Adrenal gland (tissue), 12 donors: ENCODE data around the gene PRPF31. TPM values are rescaled to one million over a fixed set of nuclear protein-coding genes. Genes with fewer than 3 reads are reported as not detected.

Experiments
- DNase-seq, 7 donors: peaks; one replicate each; pipeline ENCODE4 v3.0.0-alpha.2; 2019 to 2020
- H3K27ac ChIP-seq, 5 donors: fragments of 200-600 bp; sonication (generic) in 4 of 5; 1 replicate in 3 of 5; 2 replicates in 2 of 5; pipeline versions ENCODE4 v1.5.1 to v1.8.0; 2016 to 2020; ENCODE audit warnings: mild to moderate bottlenecking in 1 of 5
- H3K27me3 ChIP-seq: fragments of 200-600 bp; 2 replicates; pipeline ENCODE4 v1.8.0; 2021
- H3K36me3 ChIP-seq, 2 donors: fragments of 200-600 bp; replicated peaks in 1 of 2; 1 replicate in 1 of 2; 2 replicates in 1 of 2; pipeline versions ENCODE4 v1.5.1 to v1.8.0; 2018 to 2022
- H3K4me1 ChIP-seq, 2 donors: fragments of 200-600 bp; replicated peaks in 1 of 2; 1 replicate in 1 of 2; 2 replicates in 1 of 2; pipeline versions ENCODE4 v1.5.1 to v1.8.0; 2018 to 2021
- H3K4me3 ChIP-seq, 4 donors: fragments of 200-600 bp; sonication (generic) in 3 of 4; one replicate each; pipeline ENCODE4 v1.5.1; 2016 to 2018
- H3K9me3 ChIP-seq, 3 donors: fragments of 200-600 bp; sonication (generic) in 1 of 3; replicated peaks in 1 of 3; 1 replicate in 2 of 3; 2 replicates in 1 of 3; pipeline versions ENCODE4 v1.5.1 to v1.8.0; 2016 to 2021
- CTCF ChIP-seq, 6 experiments: fragments of 450-650 bp in 4 of 6; fragments of 200-600 bp in 2 of 6; sonication (generic) in 1 of 6; IDR thresholded peaks; 1 replicate in 5 of 6; 2 replicates in 1 of 6; pipeline versions ENCODE4 v1.5.1 to v1.8.0; 2016 to 2021; ENCODE audit warnings: antibody characterized with exemption in 6 of 6, mild to moderate bottlenecking in 2 of 6, moderate library complexity in 1 of 6
- POLR2A ChIP-seq, 2 donors: fragments of 450-650 bp; IDR thresholded peaks; one replicate each; pipeline ENCODE4 v1.6.1; 2017; ENCODE audit warnings: antibody characterized with exemption in 2 of 2, mild to moderate bottlenecking in 2 of 2, moderate library complexity in 1 of 2
- WGBS, 4 donors: extraction: QIAGEN DNeasy Blood & Tissue Kit in 2 of 4; methylation state at CpG; one replicate each; pipeline versions ENCODE4 v1.1.5 to v1.1.7; 2013 to 2017; 5-methylcytosine and 5-hydroxymethylcytosine counted together
- intact Hi-C, 2 donors: fragments of 100-400 bp; cut with DNase I; formaldehyde crosslinking; loops; one replicate each; pipeline versions ENCODE4 v1.14.1 to v1.15.0; 2022 to 2023
- polyA plus RNA-seq, 3 donors: library from polyadenylated mRNA; stranded (reverse); fragments of 200-250 nt in 2 of 3; fragments of 350-450 nt in 1 of 3; fragmentation: Illumina TruSeq in 1 of 3; extraction: RNeasy Lipid Tissue Mini Kit (QIAGEN cat#74804) in 1 of 3; gene quantifications; one replicate each; pipeline ENCODE4 v1.2.3, GENCODE V29; 2013 to 2014
- total RNA-seq, 9 donors: library from RNA; depleted of rRNA in 4 of 9; stranded (reverse); fragments of >200 nt in 4 of 9; fragments of 120-200 nt in 1 of 9; fragmentation: NEBNext Ultra II Directional in 1 of 9; extraction: Animal tissue kit (Norgen Biotek cat#: 25700) in 1 of 9; gene quantifications; one replicate each; pipeline versions ENCODE4 v1.1.0 to v1.2.4, GENCODE V29; 2013 to 2023
- donor health status: healthy with polysubstance abuse.
- donor health status: Bipolar disorder and iron deficiency.
- donor health status: DM: yes; HTN: yes; CAD: no.
- donor health status: DM: no; HTN: no; CAD: no.
- donor health status: DM: no; HTN: no; CAD: no.
- donor health status: DM: yes; HTN: yes; CAD: no.

Gene PRPF31
- total and polyA plus RNA-seq, 12 donors: 36.1 to 91.7 (median 54.4) TPM

GRCh38 chr19:54121259-54121658 is 5.7 kb downstream of the PRPF31 start:
- Histone ChIP-seq H3K4me3 (no peak overlapping the region), H3K4me1 (peaks cover 7 to 8% of the 10 kb centered on the region in 2 donors), H3K27ac (no peak overlapping the region), H3K36me3 (peaks cover 0 to 73% of the 10 kb centered on the region in 2 donors), H3K9me3 (no peaks in the 10 kb centered on the region), H3K27me3 (no peaks in the 10 kb centered on the region)
- WGBS, 4 donors: 86 to 96% (median 96%) methylated on average over 10 of the region's 10 CpGs
- intact Hi-C loops: no loop called here
- DNase-seq: no peak
- TF ChIP-seq CTCF (IDR thresholded peaks at IDR 0.05) (no peak), POLR2A (IDR thresholded peaks at IDR 0.05) (no peak)

GRCh38 chr19:54123682-54124081 is 8.1 kb downstream of the PRPF31 start:
- WGBS, 4 donors: 90 to 100% (median 92%) methylated on average over 4 to 17 of the region's 17 CpGs
- peaks cover 0 to 92% of the 10 kb centered on the region in 2 donors for H3K36me3 ChIP-seq

GRCh38 chr19:54124393-54124792 is 8.8 kb downstream of the PRPF31 start:
- intact Hi-C loops: no loop called here
- WGBS, 4 donors: 69 to 92% (median 88%) methylated on average over 3 to 19 of the region's 19 CpGs
- H3K27ac ChIP-seq: no peak overlapping the region
- no peaks in the 10 kb centered on the region for H3K4me1 ChIP-seq
- no peak overlapping the region for H3K4me3 ChIP-seq
- TF ChIP-seq CTCF (IDR thresholded peaks at IDR 0.05): no peak
- no peak for TF ChIP-seq POLR2A (IDR thresholded peaks at IDR 0.05)
- H3K9me3 ChIP-seq: no peaks in the 10 kb centered on the region
- H3K36me3 ChIP-seq: peaks cover 0 to 97% of the 10 kb centered on the region in 2 donors
- no peak for DNase-seq
- no peaks in the 10 kb centered on the region for H3K27me3 ChIP-seq

More at GRCh38 chr19:54123682-54124081, 8.1 kb downstream of the PRPF31 start:
- TF ChIP-seq POLR2A (IDR thresholded peaks at IDR 0.05) (no peak), CTCF (IDR thresholded peaks at IDR 0.05) (no peak)
- no peaks in the 10 kb centered on the region for H3K9me3 ChIP-seq
- no peaks in the 10 kb centered on the region for H3K27me3 ChIP-seq
- H3K4me1 ChIP-seq: no peaks in the 10 kb centered on the region
- no peak overlapping the region for H3K27ac ChIP-seq
- no peak for DNase-seq
- intact Hi-C loops: no loop called here
- no peak overlapping the region for H3K4me3 ChIP-seq

GRCh38 chr19:54125713-54126112 is 10.2 kb downstream of the PRPF31 start:
- peaks cover 0 to 89% of the 10 kb centered on the region in 2 donors for H3K36me3 ChIP-seq
- H3K9me3 ChIP-seq: no peaks in the 10 kb centered on the region
- no peaks in the 10 kb centered on the region for H3K27me3 ChIP-seq
- H3K4me3 ChIP-seq: no peak overlapping the region
- intact Hi-C loops: no loop called here
- no peak overlapping the region for H3K27ac ChIP-seq
- 74 to 94% (median 88%) methylated on average over 8 to 9 of the region's 9 CpGs for WGBS, 4 donors
- no peak for TF ChIP-seq POLR2A (IDR thresholded peaks at IDR 0.05)
- TF ChIP-seq CTCF (IDR thresholded peaks at IDR 0.05): no peak
- no peaks in the 10 kb centered on the region for H3K4me1 ChIP-seq
- no peak for DNase-seq
